HepG2 (cell line): ENCODE results near the gene DYNLT2B. TPM values are rescaled to one million over a fixed set of nuclear protein-coding genes. Genes with fewer than 3 reads are reported as not detected.

Experiments
- ATAC-seq: fragments of 200-7000 bp; cut with Tn5 transposase; 3 replicates; pipeline ENCODE4 v1.9.1; 2020; ENCODE audit warnings: mild to moderate bottlenecking, moderate library complexity
- BruUV-seq: library from RNA; stranded (reverse); fragments of 400-500 nt; replicated peaks from 2 replicates; lab custom pipeline; 2021; lab: Mats Ljungman, UMichigan
- CTCF ChIA-PET: fragments of 300-600 bp; formaldehyde crosslinking; extraction: SDS; loops from one replicate; lab custom pipeline; 2021; ENCODE audit warnings: low total read pairs, inconsistent platforms, low intra/inter-chr PET ratio; lab: Yijun Ruan, JAX
- POLR2A ChIA-PET: fragments of 350-600 bp; sonication (Branson Sonifier 250); formaldehyde crosslinking; loops from one replicate; lab custom pipeline; 2020; ENCODE audit warnings: antibody characterized with exemption, inconsistent platforms; lab: Yijun Ruan, JAX
- DNase-seq: peaks from one replicate; pipeline ENCODE4 v3.0.0-alpha.2; 2015; ENCODE audit warnings: low spot score
- FAIRE-seq: peaks from 3 replicates; lab custom pipeline; 2011; peaks lifted over from hg19 to GRCh38; lab: Jason Lieb, UNC
- H2AFZ ChIP-seq: one replicate; pipeline ENCODE4 v1.6.1; 2011; ENCODE audit warnings: low read length, inconsistent platforms
- H3K27ac ChIP-seq: fragments of 300-600 bp; 3 replicates; pipeline ENCODE4 v1.8.0; 2011; ENCODE audit warnings: mixed run types, mild to moderate bottlenecking, mixed read lengths, low read length, inconsistent platforms; ENCODE audit not compliant: insufficient read depth; ENCODE audit errors: extremely low read length
- H3K27me3 ChIP-seq, 2 experiments: fragments of 200-600 bp in 1 of 2; 2 replicates in 1 of 2; 3 replicates in 1 of 2; pipeline versions ENCODE4 v1.6.0 to v1.8.0; 2011; ENCODE audit warnings: low read length in 2 of 2, mild to moderate bottlenecking in 2 of 2, moderate library complexity in 2 of 2, inconsistent platforms in 1 of 2; ENCODE audit not compliant: insufficient read depth in 2 of 2, control insufficient read depth in 1 of 2
- H3K36me3 ChIP-seq, 2 experiments: fragments of 200-600 bp in 1 of 2; replicated peaks in 1 of 2; 2 replicates in 1 of 2; 3 replicates in 1 of 2; pipeline versions ENCODE4 v1.5.1 to v1.8.0; 2011; ENCODE audit warnings: low read length in 2 of 2, inconsistent platforms in 1 of 2; ENCODE audit not compliant: insufficient read depth in 2 of 2, control insufficient read depth in 1 of 2
- H3K4me1 ChIP-seq: 2 replicates; pipeline ENCODE4 v1.5.1; 2012; ENCODE audit warnings: low read length, inconsistent platforms; ENCODE audit not compliant: insufficient read depth
- H3K4me2 ChIP-seq: 2 replicates; pipeline ENCODE4 v1.6.0; 2011; ENCODE audit warnings: low read depth, low read length, inconsistent platforms
- H3K4me3 ChIP-seq, 3 experiments: fragments of 200-600 bp in 1 of 3; sonication (generic), shearing (Covaris generic) in 1 of 3; replicated peaks in 1 of 3; 2 replicates each; pipeline ENCODE4 v1.5.1; 2011 to 2016; ENCODE audit warnings: low read length in 3 of 3, inconsistent platforms in 2 of 3, low read depth in 2 of 3, mild to moderate bottlenecking in 2 of 3, control low read depth in 1 of 3, mixed read lengths in 1 of 3; ENCODE audit not compliant: insufficient read depth in 1 of 3
- H3K79me2 ChIP-seq: one replicate; pipeline ENCODE4 v1.6.1; 2011; ENCODE audit warnings: low read length, inconsistent platforms; ENCODE audit not compliant: insufficient read depth
- H3K9ac ChIP-seq: 2 replicates; pipeline ENCODE4 v1.6.0; 2011; ENCODE audit warnings: mild to moderate bottlenecking, low read depth, low read length, inconsistent platforms; ENCODE audit not compliant: insufficient read depth
- H3K9me3 ChIP-seq: 2 replicates; pipeline ENCODE4 v1.5.1; 2012; ENCODE audit warnings: mild to moderate bottlenecking, low read length
- H4K20me1 ChIP-seq: 2 replicates; pipeline ENCODE4 v1.6.0; 2011; ENCODE audit warnings: inconsistent platforms, mild to moderate bottlenecking, low read length, moderate library complexity; ENCODE audit not compliant: insufficient read depth
- CEBPG ChIP-seq: IDR thresholded peaks from 2 replicates; pipeline ENCODE4 v1.6.1; 2016
- CENPBD1 ChIP-seq: sonication (generic); formaldehyde crosslinking; IDR thresholded peaks from 2 replicates; pipeline ENCODE4 v1.8.0; 2022; ENCODE audit warnings: missing genetic modification reagents, low read depth, mild to moderate bottlenecking, borderline replicate concordance
- GATAD2A ChIP-seq: IDR thresholded peaks from 2 replicates; pipeline ENCODE4 v1.6.1; 2016
- HES4 ChIP-seq: sonication (generic); formaldehyde crosslinking; IDR thresholded peaks from 2 replicates; pipeline ENCODE4 v1.9.0; 2021; ENCODE audit warnings: mild to moderate bottlenecking, missing genetic modification reagents, borderline replicate concordance
- SAP130 ChIP-seq: IDR thresholded peaks from 2 replicates; pipeline ENCODE4 v1.6.1; 2016; ENCODE audit warnings: low read depth
- XBP1 ChIP-seq: sonication (generic); formaldehyde crosslinking; IDR thresholded peaks from 2 replicates; pipeline ENCODE4 v1.5.0; 2020; ENCODE audit warnings: missing genetic modification reagents
- ZBTB40 ChIP-seq, 2 experiments: fragments of 450-650 bp in 1 of 2; sonication (generic) in 1 of 2; formaldehyde crosslinking in 1 of 2; IDR thresholded peaks; 2 replicates each; pipeline versions ENCODE4 v1.6.1 to v1.8.0; 2016 to 2022; ENCODE audit warnings: antibody characterized with exemption in 1 of 2, mild to moderate bottlenecking in 1 of 2, missing genetic modification reagents in 1 of 2
- ZNF317 ChIP-seq: sonication (generic); formaldehyde crosslinking; IDR thresholded peaks from 2 replicates; pipeline ENCODE4 v1.5.0; 2020; ENCODE audit warnings: mild to moderate bottlenecking, missing genetic modification reagents
- ZNF609 ChIP-seq: sonication (generic); formaldehyde crosslinking; IDR thresholded peaks from 2 replicates; pipeline ENCODE4 v1.4.0; 2020; ENCODE audit warnings: mild to moderate bottlenecking, missing genetic modification reagents, borderline replicate concordance
- ZNF761 ChIP-seq: sonication (generic); formaldehyde crosslinking; conservative IDR thresholded peaks from 2 replicates; pipeline ENCODE4 v1.4.0; 2020; ENCODE audit warnings: mild to moderate bottlenecking, missing genetic modification reagents
- ZNF777 ChIP-seq: sonication (generic); formaldehyde crosslinking; IDR thresholded peaks from 2 replicates; pipeline ENCODE4 v1.4.0; 2020; ENCODE audit warnings: missing genetic modification reagents
- WGBS: methylation state at CpG from one replicate; pipeline ENCODE4 v1.1.6; 2017; ENCODE audit warnings: low lambda C conversion rate; 5-methylcytosine and 5-hydroxymethylcytosine counted together
- in situ Hi-C: cut with HindIII; loops from 2 replicates; pipeline ENCODE4 v1.10.0; 2017; ENCODE audit warnings: low pct_unique_long_range_greater_than_20kb; ENCODE audit not compliant: extremely low pct_ligation_motif_present
- intact Hi-C: fragments of 100-400 bp; cut with micrococcal nuclease; formaldehyde crosslinking; loops from one replicate; pipeline ENCODE4 v1.10.0; 2022; ENCODE audit not compliant: unreplicated experiment
- polyA plus RNA-seq, 8 experiments: library from polyadenylated mRNA; depleted of rRNA in 3 of 8; stranded (reverse) in 7 of 8; unstranded in 1 of 8; fragments of >200 nt; fragmentation: Illumina TruSeq in 4 of 8; extraction: Trizol in 4 of 8; gene quantifications; 2 replicates each; pipeline versions ENCODE4 v1.2.1 to v1.2.3, GENCODE V29; 2011 to 2016; ENCODE audit warnings: low read depth in 4 of 8, missing spikeins in 1 of 8, mixed read lengths in 1 of 8; ENCODE audit not compliant: insufficient read depth in 1 of 8
- total RNA-seq, 5 experiments: library from RNA; depleted of rRNA; stranded (reverse); fragments of >200 nt; fragmentation: Illumina TruSeq; extraction: Trizol; gene quantifications; 2 replicates each; pipeline ENCODE4 v1.2.3, GENCODE V29; 2016; ENCODE audit warnings: low read depth in 1 of 5

Gene DYNLT2B
- total and polyA plus RNA-seq, 2 of the 13 experiments (the other 11 are each of a cell fraction or from before 2014, with no cell fraction given): 4.0 to 7.0 TPM

- no TSS peak for BruUV-seq
- no peaks in the 10 kb centered on the region for H3K79me2 ChIP-seq
- H3K4me3 ChIP-seq: no peak overlapping the region
- H4K20me1 ChIP-seq: no peaks in the 10 kb centered on the region
- no peak for DNase-seq
- no peak overlapping the region for H3K9ac ChIP-seq
- ATAC-seq: no peak
- in situ Hi-C loops (no loop called here), intact Hi-C loops (no loop called here)
- no peaks in the 10 kb centered on the region for H3K9me3 ChIP-seq
- POLR2A ChIA-PET: interaction anchor here (1.6 kb wide), 1 partner anchor 67 kb away, joined by 4 read pairs; the partner anchor contains the start of gene UBXN7
- H2AFZ ChIP-seq: no peak overlapping the region
- FAIRE-seq: no peak
- H3K36me3 ChIP-seq: peaks cover 8 to 66% of the 10 kb centered on the region in 2 experiments
- CTCF ChIA-PET: no interaction called here
- 95% methylated on average over 4 of the region's 4 CpGs for WGBS
- no peaks in the 10 kb centered on the region for H3K4me1 ChIP-seq
- no peaks in the 10 kb centered on the region for H3K27me3 ChIP-seq
- H3K27ac ChIP-seq: no peak overlapping the region
- H3K4me2 ChIP-seq: no peak overlapping the region
- TF ChIP-seq CENPBD1 (CRISPR knock-in tag) (no peak), ZNF609 (CRISPR knock-in tag) (no peak), ZNF777 (CRISPR knock-in tag) (no peak), ZNF317 (no peak), GATAD2A (no peak), HES4 (CRISPR knock-in tag) (no peak), ZNF761 (CRISPR knock-in tag) (no peak), ZBTB40 (IDR thresholded peaks at IDR 0.05) (no peak), ZBTB40 (CRISPR knock-in tag; IDR thresholded peaks at IDR 0.05) (no peak), XBP1 (no peak), SAP130 (CRISPR knock-in tag) (no peak), CEBPG (CRISPR knock-in tag) (no peak)
These were observed 47.7 kb upstream of the DYNLT2B start for GRCh38 chr3:196365736-196366135.
